Testis (tissue), 2 donors: ENCODE results near the gene EPB41L1.

Source experiments
- POLR2A ChIP-seq: fragments of 450-650 bp; IDR thresholded peaks from one replicate; pipeline ENCODE4 v1.6.1; 2017; ENCODE audit warnings: antibody characterized with exemption, mild to moderate bottlenecking, moderate library complexity
- TF ChIP-seq, protein P1 (sequence below), 3 experiments: fragments of 450-650 bp in 2 of 3; fragments of 200-600 bp in 1 of 3; sonication (generic) in 1 of 3; IDR thresholded peaks; one replicate each; pipeline ENCODE4 v1.5.1; 2016 to 2019; ENCODE audit warnings: antibody characterized with exemption in 3 of 3, mild to moderate bottlenecking in 2 of 3, moderate library complexity in 1 of 3

DNA sequence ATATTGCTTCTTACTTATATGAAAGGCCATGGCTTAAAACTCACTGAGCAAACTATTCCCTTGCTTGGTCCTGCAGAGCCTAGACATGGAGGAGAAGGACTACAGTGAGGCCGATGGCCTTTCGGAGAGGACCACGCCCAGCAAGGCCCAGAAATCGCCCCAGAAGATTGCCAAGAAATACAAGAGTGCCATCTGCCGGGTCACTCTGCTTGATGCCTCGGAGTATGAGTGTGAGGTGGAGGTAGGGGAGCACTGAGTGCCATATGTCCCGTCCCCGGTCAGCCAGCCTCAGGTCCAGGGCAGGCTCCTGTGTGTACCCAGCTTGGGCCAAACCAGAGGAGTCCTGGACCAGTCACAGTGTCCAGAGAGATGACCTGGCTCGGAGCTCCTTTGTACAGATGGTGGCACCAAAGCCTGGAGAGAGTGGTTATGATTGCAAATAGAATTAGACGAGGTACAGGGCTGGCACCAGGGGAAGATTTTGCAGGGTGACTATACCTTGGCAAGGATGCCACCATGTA, 21.0 kb downstream of the EPB41L1 start:
- TF ChIP-seq, protein P1, sequence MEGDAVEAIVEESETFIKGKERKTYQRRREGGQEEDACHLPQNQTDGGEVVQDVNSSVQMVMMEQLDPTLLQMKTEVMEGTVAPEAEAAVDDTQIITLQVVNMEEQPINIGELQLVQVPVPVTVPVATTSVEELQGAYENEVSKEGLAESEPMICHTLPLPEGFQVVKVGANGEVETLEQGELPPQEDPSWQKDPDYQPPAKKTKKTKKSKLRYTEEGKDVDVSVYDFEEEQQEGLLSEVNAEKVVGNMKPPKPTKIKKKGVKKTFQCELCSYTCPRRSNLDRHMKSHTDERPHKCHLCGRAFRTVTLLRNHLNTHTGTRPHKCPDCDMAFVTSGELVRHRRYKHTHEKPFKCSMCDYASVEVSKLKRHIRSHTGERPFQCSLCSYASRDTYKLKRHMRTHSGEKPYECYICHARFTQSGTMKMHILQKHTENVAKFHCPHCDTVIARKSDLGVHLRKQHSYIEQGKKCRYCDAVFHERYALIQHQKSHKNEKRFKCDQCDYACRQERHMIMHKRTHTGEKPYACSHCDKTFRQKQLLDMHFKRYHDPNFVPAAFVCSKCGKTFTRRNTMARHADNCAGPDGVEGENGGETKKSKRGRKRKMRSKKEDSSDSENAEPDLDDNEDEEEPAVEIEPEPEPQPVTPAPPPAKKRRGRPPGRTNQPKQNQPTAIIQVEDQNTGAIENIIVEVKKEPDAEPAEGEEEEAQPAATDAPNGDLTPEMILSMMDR (IDR thresholded peaks at IDR 0.05): no peak
- no peak for TF ChIP-seq POLR2A
